SIG-M5 treated with dmso at 0.1 percent for 504 hours (cell line): ENCODE data around the gene EMC10.

ENCODE experiments used
- DNase-seq: peaks from one replicate; lab custom pipeline; 2025; ENCODE audit not compliant: unreplicated experiment; lab: John Stamatoyannopoulos, UW

The EMC10 gene

DNA sequence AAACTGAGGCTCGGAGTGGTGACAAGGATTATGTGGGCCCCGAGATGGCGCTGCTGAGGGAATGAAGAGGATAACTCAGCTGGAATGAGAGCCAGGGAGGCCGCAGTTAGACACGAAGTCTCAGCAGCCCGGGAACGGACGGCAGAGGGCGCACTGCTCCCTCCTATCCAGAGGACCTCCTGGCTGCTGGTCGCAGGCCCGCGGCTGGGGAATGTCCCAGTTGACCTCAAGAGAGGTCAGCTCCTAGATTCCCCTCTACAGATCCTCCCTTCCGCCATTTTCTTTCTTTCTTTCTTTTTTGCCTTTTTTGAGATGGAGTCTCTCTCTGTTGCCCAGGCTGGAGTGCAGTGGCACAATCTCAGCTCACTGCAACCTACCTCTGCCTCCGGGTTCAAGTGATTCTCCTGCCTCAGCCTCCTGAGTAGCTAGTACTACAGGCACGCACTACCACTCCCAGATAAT, 61.5 kb downstream of the EMC10 start:
- peak; percentile 62 for DNase-seq
